Stimulated activated CD4-positive, alpha-beta T cell treated with anti-CD3 and anti-CD28 coated beads, Interleukin-4, amount 100 ng/mL, for 48 hours (primary cell): ENCODE measurements around the gene CLASRP.
A peak's percentile ranks its signal among the peaks of the same experiment; 100 is the strongest.

ENCODE experiments used
- DNase-seq, 2 donors: peaks; one replicate each; pipeline ENCODE4 v3.0.0-alpha.2; 2020; ENCODE audit warnings: low read depth in 2 of 2

CLASRP gene

GRCh38 chr19:45021971-45022370 lies 16.9 kb upstream of the CLASRP start:
- DNase-seq: no peak

GRCh38 chr19:45023048-45023447 lies 15.8 kb upstream of the CLASRP start:
- no peak for DNase-seq

GRCh38 chr19:45025264-45025663 lies 13.6 kb upstream of the CLASRP start:
- DNase-seq: no peak

- DNase-seq: no peak
These were observed 11.5 kb upstream of the CLASRP start for GRCh38 chr19:45027371-45027770.

- DNase-seq: no peak
These were observed 8.0 kb upstream of the CLASRP start for GRCh38 chr19:45030825-45031224.

GRCh38 chr19:45032421-45032820 lies 6.4 kb upstream of the CLASRP start:
- DNase-seq: no peak

- no peak for DNase-seq
These were observed 3.1 kb upstream of the CLASRP start for GRCh38 chr19:45035755-45036154.

GRCh38 chr19:45037393-45038169 lies 1.3 kb upstream of the CLASRP start:
- no peak for DNase-seq

GRCh38 chr19:45040059-45040771 lies 1.4 kb downstream of the CLASRP start:
- no peak for DNase-seq

- DNase-seq: no peak
These were observed 2.3 kb downstream of the CLASRP start for GRCh38 chr19:45041125-45041524.

- no peak for DNase-seq
These were observed 7.0 kb downstream of the CLASRP start for GRCh38 chr19:45045671-45046353.

GRCh38 chr19:45046355-45046754 lies 7.5 kb downstream of the CLASRP start:
- DNase-seq: no peak

GRCh38 chr19:45047188-45047797 lies 8.4 kb downstream of the CLASRP start:
- DNase-seq: no peak

GRCh38 chr19:45049073-45049736 lies 10.4 kb downstream of the CLASRP start:
- DNase-seq: no peak

GRCh38 chr19:45050036-45050435 lies 11.2 kb downstream of the CLASRP start:
- no peak for DNase-seq

- no peak for DNase-seq
These were observed 13.2 kb downstream of the CLASRP start for GRCh38 chr19:45051929-45052579.

- no peak for DNase-seq
These were observed 18.0 kb downstream of the CLASRP start for GRCh38 chr19:45056831-45057230.

- no peak for DNase-seq
These were observed 18.6 kb downstream of the CLASRP start for GRCh38 chr19:45057444-45057843.

- no peak for DNase-seq
These were observed 19.8 kb downstream of the CLASRP start for GRCh38 chr19:45058622-45059159.

- DNase-seq: peak; percentile 79 to 83
These were observed 20.6 kb downstream of the CLASRP start for GRCh38 chr19:45059258-45059965.
